Testis (tissue), 3 donors: ENCODE results near the gene CD109. TPM values are rescaled to one million over a fixed set of nuclear protein-coding genes. Genes with fewer than 3 reads are reported as not detected.

Experiments
- DNase-seq: peaks from one replicate; pipeline ENCODE4 v3.0.0-alpha.2; 2019
- H3K27ac ChIP-seq, 2 donors: fragments of 200-600 bp; sonication (generic); one replicate each; pipeline ENCODE4 v1.5.1; 2019
- H3K27me3 ChIP-seq: fragments of 200-600 bp; sonication (generic); one replicate; pipeline ENCODE4 v1.5.1; 2019
- H3K36me3 ChIP-seq: fragments of 200-600 bp; sonication (generic); one replicate; pipeline ENCODE4 v1.5.1; 2017; ENCODE audit warnings: low read depth; ENCODE audit errors: missing control alignments
- H3K4me1 ChIP-seq: fragments of 200-600 bp; sonication (generic); one replicate; pipeline ENCODE4 v1.5.1; 2019
- H3K4me3 ChIP-seq, 2 donors: fragments of 200-600 bp; sonication (generic); one replicate each; pipeline ENCODE4 v1.5.1; 2017 to 2019
- H3K9me3 ChIP-seq: fragments of 200-600 bp; sonication (generic); one replicate; pipeline ENCODE4 v1.5.1; 2017
- POLR2A ChIP-seq: fragments of 450-650 bp; IDR thresholded peaks from one replicate; pipeline ENCODE4 v1.6.1; 2017; ENCODE audit warnings: antibody characterized with exemption, mild to moderate bottlenecking, moderate library complexity
- WGBS, 2 donors: methylation state at CpG; one replicate each; pipeline ENCODE4 v1.1.5; 2018; 5-methylcytosine and 5-hydroxymethylcytosine counted together
- intact Hi-C: fragments of 100-400 bp; cut with DNase I; formaldehyde crosslinking; loops from one replicate; pipeline ENCODE4 v1.15.1; 2023; ENCODE audit warnings: low total_unique reads
- polyA plus RNA-seq: library from polyadenylated mRNA; stranded (reverse); fragments of 350-450 nt; fragmentation: Illumina TruSeq; extraction: RNeasy Lipid Tissue Mini Kit (QIAGEN cat#74804); gene quantifications from one replicate; pipeline ENCODE4 v1.2.3, GENCODE V29; 2014; ENCODE audit warnings: low read depth, low replicate concordance; ENCODE audit not compliant: insufficient read depth
- total RNA-seq, 2 donors: library from RNA; depleted of rRNA; stranded (reverse); fragments of >200 nt; gene quantifications; one replicate each; pipeline ENCODE4 v1.2.3, GENCODE V29; 2016
- TF ChIP-seq, protein P1 (sequence below), 3 experiments: fragments of 450-650 bp in 2 of 3; fragments of 200-600 bp in 1 of 3; sonication (generic) in 1 of 3; IDR thresholded peaks; one replicate each; pipeline ENCODE4 v1.5.1; 2016 to 2019; ENCODE audit warnings: antibody characterized with exemption in 3 of 3, mild to moderate bottlenecking in 2 of 3, moderate library complexity in 1 of 3

CD109 gene
- total and polyA plus RNA-seq, 3 donors from 2014 or later = 4.0 to 7.0 (median 5.4) TPM

DNA sequence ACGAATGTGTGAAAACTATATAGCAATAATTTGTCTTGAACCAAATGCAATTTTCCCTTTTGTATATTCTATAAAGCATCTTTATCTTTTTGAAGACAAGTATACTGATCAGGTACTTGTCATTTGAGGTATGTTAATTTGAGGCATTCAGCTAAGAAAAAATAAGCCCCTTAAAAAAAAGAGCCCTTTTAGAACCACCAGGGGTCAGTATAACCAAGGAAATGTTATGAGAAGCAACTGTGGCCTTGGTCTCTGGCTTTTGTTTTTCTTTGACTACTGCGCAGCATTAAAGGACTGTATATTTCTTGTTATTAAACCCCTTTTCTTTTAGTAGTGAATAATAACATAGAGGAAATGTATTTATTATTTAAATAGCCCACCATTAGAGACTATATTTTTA lies 43.1 kb downstream of the CD109 start:
- Histone ChIP-seq H3K27me3 (no peaks in the 10 kb centered on the region), H3K9me3 (no peaks in the 10 kb centered on the region), H3K27ac (no peak overlapping the region), H3K36me3 (no peaks in the 10 kb centered on the region), H3K4me1 (no peaks in the 10 kb centered on the region), H3K4me3 (no peak overlapping the region)
- intact Hi-C loops = loop anchor here (10.0 kb wide), 1 partner anchor 64 kb away; no protein-coding TSS in a partner anchor
- WGBS, 2 donors = 53 to 60% methylated on average over 2 of the region's 2 CpGs
- no peak for TF ChIP-seq POLR2A
- TF ChIP-seq, protein P1, sequence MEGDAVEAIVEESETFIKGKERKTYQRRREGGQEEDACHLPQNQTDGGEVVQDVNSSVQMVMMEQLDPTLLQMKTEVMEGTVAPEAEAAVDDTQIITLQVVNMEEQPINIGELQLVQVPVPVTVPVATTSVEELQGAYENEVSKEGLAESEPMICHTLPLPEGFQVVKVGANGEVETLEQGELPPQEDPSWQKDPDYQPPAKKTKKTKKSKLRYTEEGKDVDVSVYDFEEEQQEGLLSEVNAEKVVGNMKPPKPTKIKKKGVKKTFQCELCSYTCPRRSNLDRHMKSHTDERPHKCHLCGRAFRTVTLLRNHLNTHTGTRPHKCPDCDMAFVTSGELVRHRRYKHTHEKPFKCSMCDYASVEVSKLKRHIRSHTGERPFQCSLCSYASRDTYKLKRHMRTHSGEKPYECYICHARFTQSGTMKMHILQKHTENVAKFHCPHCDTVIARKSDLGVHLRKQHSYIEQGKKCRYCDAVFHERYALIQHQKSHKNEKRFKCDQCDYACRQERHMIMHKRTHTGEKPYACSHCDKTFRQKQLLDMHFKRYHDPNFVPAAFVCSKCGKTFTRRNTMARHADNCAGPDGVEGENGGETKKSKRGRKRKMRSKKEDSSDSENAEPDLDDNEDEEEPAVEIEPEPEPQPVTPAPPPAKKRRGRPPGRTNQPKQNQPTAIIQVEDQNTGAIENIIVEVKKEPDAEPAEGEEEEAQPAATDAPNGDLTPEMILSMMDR (IDR thresholded peaks at IDR 0.05) = peak; percentile 57 to 82 (median 68)
- no peak for DNase-seq

DNA sequence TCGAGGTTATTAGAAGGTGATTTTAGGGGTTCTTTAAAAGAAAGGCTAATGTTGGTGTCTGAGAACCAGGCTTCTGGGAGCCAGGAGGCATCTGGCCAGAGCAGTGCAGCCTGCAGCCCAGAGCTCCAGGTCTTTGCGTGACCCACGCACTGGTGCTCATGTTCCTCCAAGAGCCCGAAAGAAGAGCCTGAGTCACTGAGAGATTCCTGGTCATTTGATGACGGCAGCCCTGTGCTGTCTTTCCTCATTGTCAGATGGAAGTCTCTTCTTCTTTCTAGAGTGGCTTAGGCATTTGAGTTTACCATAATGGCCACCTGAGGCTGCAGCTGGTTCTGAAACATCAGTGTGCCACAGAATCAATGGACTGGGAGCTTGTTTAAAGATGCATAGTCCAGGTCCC lies 46.4 kb downstream of the CD109 start:
- no peak overlapping the region for H3K4me3 ChIP-seq
- H3K27me3 ChIP-seq = no peaks in the 10 kb centered on the region
- DNase-seq = no peak
- WGBS, 2 donors = 94 to 95% methylated on average over 5 of the region's 5 CpGs
- intact Hi-C loops = loop anchor here (10.0 kb wide), 1 partner anchor 1462 kb away; the partner anchor contains the start of gene COL12A1
- no peaks in the 10 kb centered on the region for H3K4me1 ChIP-seq
- no peak overlapping the region for H3K27ac ChIP-seq
- TF ChIP-seq, protein P1 (IDR thresholded peaks at IDR 0.05) = no peak
- no peak for TF ChIP-seq POLR2A
- H3K36me3 ChIP-seq = no peaks in the 10 kb centered on the region
- H3K9me3 ChIP-seq = no peaks in the 10 kb centered on the region

- no peak overlapping the region for H3K27ac ChIP-seq
- no peaks in the 10 kb centered on the region for H3K9me3 ChIP-seq
- intact Hi-C loops = loop anchor here (10.0 kb wide), 1 partner anchor 1462 kb away; the partner anchor contains the start of gene COL12A1
- no peaks in the 10 kb centered on the region for H3K36me3 ChIP-seq
- no peaks in the 10 kb centered on the region for H3K4me1 ChIP-seq
- no peak overlapping the region for H3K4me3 ChIP-seq
- TF ChIP-seq, protein P1 (IDR thresholded peaks at IDR 0.05) = no peak
- no peak for TF ChIP-seq POLR2A
- no peaks in the 10 kb centered on the region for H3K27me3 ChIP-seq
- no peak for DNase-seq
- 90 to 92% methylated on average over 3 of the region's 3 CpGs for WGBS, 2 donors
Observed at GRCh38 chr6:73743081-73743480, 47.1 kb downstream of the CD109 start.

- no peaks in the 10 kb centered on the region for H3K4me1 ChIP-seq
- H3K4me3 ChIP-seq = no peak overlapping the region
- no peaks in the 10 kb centered on the region for H3K36me3 ChIP-seq
- no peaks in the 10 kb centered on the region for H3K27me3 ChIP-seq
- no peak overlapping the region for H3K27ac ChIP-seq
- no peak for DNase-seq
- TF ChIP-seq POLR2A = no peak
- TF ChIP-seq, protein P1 (IDR thresholded peaks at IDR 0.05) = no peak
- intact Hi-C loops = loop anchor here (10.0 kb wide), 1 partner anchor 1461 kb away; the partner anchor contains the start of gene COL12A1
- 78 to 83% methylated on average over 3 of the region's 3 CpGs for WGBS, 2 donors
- H3K9me3 ChIP-seq = no peaks in the 10 kb centered on the region
Observed at GRCh38 chr6:73743556-73743955, 47.6 kb downstream of the CD109 start.

DNA sequence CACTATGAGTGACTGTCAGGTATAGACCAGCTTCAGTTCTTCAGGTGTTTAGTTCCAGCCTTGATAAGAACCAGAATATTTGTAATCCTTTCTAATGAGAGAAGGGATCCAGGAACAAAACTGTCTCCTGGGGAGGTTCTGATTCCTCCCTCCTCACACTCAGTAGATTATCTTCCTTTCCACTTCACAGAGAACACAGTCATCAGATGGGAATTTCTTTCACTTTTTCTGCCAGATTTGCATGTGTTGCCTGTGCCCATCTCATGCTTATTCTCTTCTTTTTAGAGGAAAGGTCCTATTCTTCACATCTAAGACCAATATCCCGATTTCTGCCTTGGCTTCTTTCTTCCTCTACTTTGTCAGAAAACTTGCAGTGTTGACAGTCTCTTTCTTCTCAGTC lies 50.8 kb downstream of the CD109 start:
- H3K9me3 ChIP-seq = no peaks in the 10 kb centered on the region
- H3K27ac ChIP-seq = no peak overlapping the region
- no peak overlapping the region for H3K4me3 ChIP-seq
- H3K27me3 ChIP-seq = no peaks in the 10 kb centered on the region
- TF ChIP-seq POLR2A = no peak
- TF ChIP-seq, protein P1 (IDR thresholded peaks at IDR 0.05) = no peak
- no peaks in the 10 kb centered on the region for H3K4me1 ChIP-seq
- intact Hi-C loops = loop anchor here (10.0 kb wide), 1 partner anchor 1458 kb away; the partner anchor contains the start of gene COL12A1
- DNase-seq = no peak
- WGBS, 2 donors = 67 to 91% methylated on average over 1 of the region's 1 CpG
- no peaks in the 10 kb centered on the region for H3K36me3 ChIP-seq
